ENCODE measurements around the gene ZNF445.

DNA sequence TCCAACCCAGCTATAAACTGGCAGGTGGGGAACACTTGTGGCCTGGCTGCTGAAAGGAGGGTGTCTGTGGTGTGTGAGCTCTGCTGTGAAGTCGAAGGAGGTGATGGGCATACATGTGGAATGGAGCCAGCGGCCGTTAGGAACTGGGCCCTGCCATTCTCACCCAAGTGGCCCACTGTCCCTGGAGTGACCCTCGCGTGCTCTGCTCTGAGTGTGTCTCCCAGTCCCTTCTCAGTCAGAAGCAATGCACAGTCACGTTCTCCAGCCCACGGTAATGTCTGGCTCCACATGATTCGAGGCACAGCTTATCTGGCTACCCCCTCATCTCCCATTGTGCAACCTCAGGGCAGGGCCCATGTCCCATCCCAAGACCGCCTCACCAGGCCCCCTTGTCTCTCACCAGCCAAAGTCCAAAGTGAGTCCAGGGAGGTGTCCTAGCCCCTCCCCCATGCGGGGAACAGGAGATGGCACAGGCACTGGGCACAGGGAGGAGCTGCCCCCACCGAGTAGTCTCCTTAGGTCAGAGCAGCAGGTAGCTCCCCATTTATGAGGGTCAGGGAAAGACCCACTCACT, 62.9 kb downstream of the ZNF445 start:
- TF ChIP-seq, protein P1, sequence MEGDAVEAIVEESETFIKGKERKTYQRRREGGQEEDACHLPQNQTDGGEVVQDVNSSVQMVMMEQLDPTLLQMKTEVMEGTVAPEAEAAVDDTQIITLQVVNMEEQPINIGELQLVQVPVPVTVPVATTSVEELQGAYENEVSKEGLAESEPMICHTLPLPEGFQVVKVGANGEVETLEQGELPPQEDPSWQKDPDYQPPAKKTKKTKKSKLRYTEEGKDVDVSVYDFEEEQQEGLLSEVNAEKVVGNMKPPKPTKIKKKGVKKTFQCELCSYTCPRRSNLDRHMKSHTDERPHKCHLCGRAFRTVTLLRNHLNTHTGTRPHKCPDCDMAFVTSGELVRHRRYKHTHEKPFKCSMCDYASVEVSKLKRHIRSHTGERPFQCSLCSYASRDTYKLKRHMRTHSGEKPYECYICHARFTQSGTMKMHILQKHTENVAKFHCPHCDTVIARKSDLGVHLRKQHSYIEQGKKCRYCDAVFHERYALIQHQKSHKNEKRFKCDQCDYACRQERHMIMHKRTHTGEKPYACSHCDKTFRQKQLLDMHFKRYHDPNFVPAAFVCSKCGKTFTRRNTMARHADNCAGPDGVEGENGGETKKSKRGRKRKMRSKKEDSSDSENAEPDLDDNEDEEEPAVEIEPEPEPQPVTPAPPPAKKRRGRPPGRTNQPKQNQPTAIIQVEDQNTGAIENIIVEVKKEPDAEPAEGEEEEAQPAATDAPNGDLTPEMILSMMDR (IDR thresholded peaks at IDR 0.05): no peak
- no peak for TF ChIP-seq POLR2A (IDR thresholded peaks at IDR 0.05)
- no peak for TF ChIP-seq POLR2AphosphoS5 (IDR thresholded peaks at IDR 0.05)
